Endodermal cell (in vitro differentiated cells): Measurements from ENCODE around the gene ERGIC2. TPM values are rescaled to one million over a fixed set of nuclear protein-coding genes. Genes with fewer than 3 reads are reported as not detected.
A peak's percentile ranks its signal among the peaks of the same experiment; 100 is the strongest.

Experiments
- DNase-seq: peaks from one replicate; pipeline ENCODE4 v3.0.0-alpha.2; 2017
- H3K27ac ChIP-seq: 2 replicates; pipeline ENCODE4 v1.5.1; 2013; ENCODE audit warnings: mild to moderate bottlenecking, low read depth, low read length, moderate library complexity
- H3K27me3 ChIP-seq: 2 replicates; pipeline ENCODE4 v1.6.1; 2013; ENCODE audit warnings: mild to moderate bottlenecking, low read length, moderate library complexity; ENCODE audit not compliant: insufficient read depth, control insufficient read depth, poor library complexity, severe bottlenecking
- H3K36me3 ChIP-seq: 2 replicates; pipeline ENCODE4 v1.7.0; 2013; ENCODE audit warnings: mild to moderate bottlenecking, low read length, moderate library complexity; ENCODE audit not compliant: control insufficient read depth, insufficient read depth
- H3K4me1 ChIP-seq: one replicate; pipeline ENCODE4 v1.7.0; 2013; ENCODE audit warnings: low read length; ENCODE audit not compliant: control insufficient read depth, insufficient read depth
- H3K4me3 ChIP-seq: 2 replicates; pipeline ENCODE4 v1.5.1; 2013; ENCODE audit warnings: mild to moderate bottlenecking, low read length, moderate library complexity
- H3K9ac ChIP-seq: 2 replicates; pipeline ENCODE4 v1.6.1; 2013; ENCODE audit warnings: mild to moderate bottlenecking, low read length, moderate library complexity; ENCODE audit not compliant: poor library complexity, severe bottlenecking; ENCODE audit errors: extremely low read depth
- H3K9me3 ChIP-seq: 2 replicates; pipeline ENCODE4 v1.6.1; 2013; ENCODE audit warnings: mild to moderate bottlenecking, low read length, moderate library complexity; ENCODE audit not compliant: control insufficient read depth
- H3K27ac Mint-ChIP-seq: 2 replicates; pipeline ENCODE4 v1.8.0; 2020; ENCODE audit warnings: mixed read lengths
- H3K27me3 Mint-ChIP-seq: 2 replicates; pipeline ENCODE4 v1.8.0; 2021; ENCODE audit warnings: mild to moderate bottlenecking, mixed read lengths; ENCODE audit not compliant: insufficient read depth
- H3K36me3 Mint-ChIP-seq: 2 replicates; pipeline ENCODE4 v1.8.0; 2020; ENCODE audit warnings: low read depth, mixed read lengths
- H3K4me1 Mint-ChIP-seq: 2 replicates; pipeline ENCODE4 v1.8.0; 2020; ENCODE audit warnings: mixed read lengths
- H3K4me3 Mint-ChIP-seq: 2 replicates; pipeline ENCODE4 v1.8.0; 2020; ENCODE audit warnings: mild to moderate bottlenecking, moderate library complexity, mixed read lengths
- H3K9me3 Mint-ChIP-seq: 2 replicates; pipeline ENCODE4 v1.8.0; 2020; ENCODE audit warnings: mild to moderate bottlenecking, mixed read lengths
- CTCF ChIP-seq: fragments of 200-600 bp; sonication (generic); conservative IDR thresholded peaks from 2 replicates; pipeline ENCODE4 v1.5.0; 2021; ENCODE audit warnings: antibody characterized with exemption, mild to moderate bottlenecking
- WGBS, 2 experiments: methylation state at CpG; one replicate each; pipeline versions ENCODE4 v1.1.5 to v1.1.7; 2013; ENCODE audit warnings: missing lambda C conversion rate in 2 of 2, mixed read lengths in 1 of 2; ENCODE audit not compliant: insufficient coverage in 1 of 2, insufficient read length in 1 of 2; 5-methylcytosine and 5-hydroxymethylcytosine counted together
- total RNA-seq, 2 donors: library from RNA; stranded (reverse); fragmentation: NEBNext Ultra II Directional in 1 of 2; extraction: Animal tissue kit (Norgen Biotek cat#: 25700) in 1 of 2; gene quantifications; 2 replicates in 1 of 2; 3 replicates in 1 of 2; pipeline ENCODE4 v1.2.1, GENCODE V29; 2021

The ERGIC2 gene
- total RNA-seq, 2 donors from 2014 or later: 101 to 170 TPM

GRCh38 chr12:29403991-29404390 lies 23.0 kb upstream of the ERGIC2 start:
- Mint-ChIP-seq H3K9me3 (peaks cover 13% of the 10 kb centered on the region), H3K27me3 (no peaks in the 10 kb centered on the region), H3K4me1 (no peaks in the 10 kb centered on the region), H3K36me3 (no peaks in the 10 kb centered on the region), H3K27ac (no peak overlapping the region), H3K4me3 (no peak overlapping the region)
- no peaks in the 10 kb centered on the region for H3K9me3 ChIP-seq
- H3K4me1 ChIP-seq: no peaks in the 10 kb centered on the region
- 79 to 82% methylated on average over 2 to 4 of the region's 4 CpGs for WGBS, 2 experiments
- DNase-seq: no peak
- peak; percentile 22 for TF ChIP-seq CTCF
- no peak overlapping the region for H3K27ac ChIP-seq
- no peak overlapping the region for H3K4me3 ChIP-seq
- H3K36me3 ChIP-seq: no peaks in the 10 kb centered on the region
- H3K9ac ChIP-seq: no peak overlapping the region
- no peaks in the 10 kb centered on the region for H3K27me3 ChIP-seq

- no peak overlapping the region for H3K4me3 Mint-ChIP-seq
- no peak overlapping the region for H3K27ac Mint-ChIP-seq
- Histone ChIP-seq H3K9ac (no peak overlapping the region), H3K4me3 (no peak overlapping the region), H3K36me3 (no peaks in the 10 kb centered on the region), H3K27me3 (no peaks in the 10 kb centered on the region), H3K9me3 (no peaks in the 10 kb centered on the region), H3K4me1 (no peaks in the 10 kb centered on the region), H3K27ac (no peak overlapping the region)
- H3K27me3 Mint-ChIP-seq: no peaks in the 10 kb centered on the region
- peaks cover 9% of the 10 kb centered on the region for H3K9me3 Mint-ChIP-seq
- no peaks in the 10 kb centered on the region for H3K36me3 Mint-ChIP-seq
- no peak for TF ChIP-seq CTCF
- no peaks in the 10 kb centered on the region for H3K4me1 Mint-ChIP-seq
- DNase-seq: no peak
Observed at GRCh38 chr12:29402437-29402836, 21.5 kb upstream of the ERGIC2 start.

- Histone ChIP-seq H3K36me3 (no peaks in the 10 kb centered on the region), H3K4me3 (no peak overlapping the region), H3K9me3 (no peaks in the 10 kb centered on the region), H3K27ac (no peak overlapping the region), H3K27me3 (no peaks in the 10 kb centered on the region), H3K9ac (no peak overlapping the region), H3K4me1 (no peaks in the 10 kb centered on the region)
- no peaks in the 10 kb centered on the region for H3K36me3 Mint-ChIP-seq
- H3K27me3 Mint-ChIP-seq: no peaks in the 10 kb centered on the region
- no peak overlapping the region for H3K27ac Mint-ChIP-seq
- H3K9me3 Mint-ChIP-seq: no peaks in the 10 kb centered on the region
- no peaks in the 10 kb centered on the region for H3K4me1 Mint-ChIP-seq
- DNase-seq: no peak
- TF ChIP-seq CTCF: no peak
- no peak overlapping the region for H3K4me3 Mint-ChIP-seq
- 100% methylated on average over 1 of the region's 1 CpG; no CpG with 5 or more reads in 1 of the 2 experiments for WGBS, 2 experiments
Observed at GRCh38 chr12:29398495-29398894, 17.5 kb upstream of the ERGIC2 start.
